Neural cell (in vitro differentiated cells): ENCODE data around the gene KRTAP10-10. TPM values are rescaled to one million over a fixed set of nuclear protein-coding genes. Genes with fewer than 3 reads are reported as not detected.
"Not testable (repeated sequence)": the region's sequence is repeated elsewhere in the genome, so short reads cannot be mapped to it uniquely, and the experiment has no call there.

Experiments used
- H2AFZ ChIP-seq: fragments of 200-600, 300-800 bp; sonication (generic), shearing (Covaris generic); 2 replicates; pipeline ENCODE4 v1.6.0; 2014; ENCODE audit warnings: low read depth, mild to moderate bottlenecking, antibody characterized with exemption, low read length, moderate library complexity
- H3F3A ChIP-seq: fragments of 200-600 bp; shearing (Covaris generic); 2 replicates; pipeline ENCODE4 v1.6.1; 2016; ENCODE audit warnings: mild to moderate bottlenecking, moderate library complexity, mixed read lengths, antibody characterized with exemption, low read length; ENCODE audit not compliant: insufficient read depth, poor library complexity, severe bottlenecking
- H3K27ac ChIP-seq: fragments of 200-600, 300-800 bp; sonication (generic), shearing (Covaris generic); 2 replicates; pipeline ENCODE4 v1.5.1; 2014; ENCODE audit warnings: mild to moderate bottlenecking, low read length, moderate library complexity
- H3K27me3 ChIP-seq: fragments of 300-800, 200-600 bp; sonication (generic), shearing (Covaris generic); 2 replicates; pipeline ENCODE4 v1.6.0; 2014; ENCODE audit warnings: mild to moderate bottlenecking, low read depth, low read length, moderate library complexity; ENCODE audit not compliant: insufficient read depth
- H3K36me3 ChIP-seq: fragments of 300-800, 200-600 bp; sonication (generic), shearing (Covaris generic); 2 replicates; pipeline ENCODE4 v1.5.1; 2014; ENCODE audit warnings: mild to moderate bottlenecking, antibody characterized with exemption, low read length, moderate library complexity; ENCODE audit not compliant: insufficient read depth
- H3K4me2 ChIP-seq: fragments of 300-800, 200-600 bp; sonication (generic), shearing (Covaris generic); 2 replicates; pipeline ENCODE4 v1.6.0; 2014; ENCODE audit warnings: mild to moderate bottlenecking, low read length
- H3K4me3 ChIP-seq: fragments of 300-800, 200-600 bp; sonication (generic), shearing (Covaris generic); 2 replicates; pipeline ENCODE4 v1.5.1; 2014; ENCODE audit warnings: mild to moderate bottlenecking, low read length, moderate library complexity
- H3K79me2 ChIP-seq: fragments of 200-600 bp; shearing (Covaris generic); replicated peaks from 2 replicates; pipeline ENCODE4 v1.6.0; 2014; ENCODE audit warnings: mild to moderate bottlenecking, low read length, moderate library complexity; ENCODE audit not compliant: insufficient read depth
- H3K9ac ChIP-seq: fragments of 300-800, 200-600 bp; sonication (generic), shearing (Covaris generic); 2 replicates; pipeline ENCODE4 v1.6.1; 2016; ENCODE audit warnings: mild to moderate bottlenecking, low read length, mixed read lengths
- H3K9me2 ChIP-seq: fragments of 200-600 bp; shearing (Covaris generic); 2 replicates; pipeline ENCODE4 v1.6.1; 2016; ENCODE audit warnings: mild to moderate bottlenecking, low read length, mixed read lengths; ENCODE audit not compliant: insufficient read depth
- H3K9me3 ChIP-seq: fragments of 200-600, 300-800 bp; sonication (generic), shearing (Covaris generic); 2 replicates; pipeline ENCODE4 v1.6.1; 2016; ENCODE audit warnings: mild to moderate bottlenecking, mixed run types, low read length, moderate library complexity, mixed read lengths
- H4K20me1 ChIP-seq: fragments of 200-600 bp; shearing (Covaris generic); 2 replicates; pipeline ENCODE4 v1.6.1; 2016; ENCODE audit warnings: mild to moderate bottlenecking, mixed run types; ENCODE audit not compliant: insufficient read depth
- CTCF ChIP-seq: fragments of 450-650 bp; IDR thresholded peaks from 2 replicates; pipeline ENCODE4 v1.5.1; 2014; ENCODE audit warnings: antibody characterized with exemption, mild to moderate bottlenecking, moderate library complexity; ENCODE audit not compliant: poor library complexity, severe bottlenecking
- EP300 ChIP-seq: fragments of 450-650 bp; conservative IDR thresholded peaks from 2 replicates; pipeline ENCODE4 v1.6.1; 2014; ENCODE audit warnings: antibody characterized with exemption, mild to moderate bottlenecking, moderate library complexity; ENCODE audit not compliant: poor library complexity, severe bottlenecking
- EZH2 ChIP-seq: fragments of 200-600, 300-800 bp; shearing (Covaris generic), sonication (generic); IDR thresholded peaks from 2 replicates; pipeline ENCODE4 v1.6.1; 2014; ENCODE audit warnings: antibody characterized with exemption, low read length, borderline replicate concordance, mild to moderate bottlenecking; ENCODE audit not compliant: insufficient read depth, poor library complexity, severe bottlenecking
- MXI1 ChIP-seq: fragments of 450-650 bp; conservative IDR thresholded peaks from 2 replicates; pipeline ENCODE4 v1.6.1; 2014; ENCODE audit warnings: antibody characterized with exemption, mild to moderate bottlenecking; ENCODE audit not compliant: poor library complexity, severe bottlenecking
- POLR2AphosphoS5 ChIP-seq: IDR thresholded peaks from 2 replicates; pipeline ENCODE4 v1.6.1; 2012
- RAD21 ChIP-seq: fragments of 450-650 bp; conservative IDR thresholded peaks from 2 replicates; pipeline ENCODE4 v1.6.1; 2014; ENCODE audit warnings: antibody characterized with exemption, mild to moderate bottlenecking, moderate library complexity
- REST ChIP-seq: IDR thresholded peaks from 2 replicates; pipeline ENCODE4 v1.6.1; 2012; ENCODE audit warnings: borderline replicate concordance
- SMC3 ChIP-seq: fragments of 450-650 bp; conservative IDR thresholded peaks from 2 replicates; pipeline ENCODE4 v1.6.1; 2014; ENCODE audit warnings: antibody characterized with exemption, mild to moderate bottlenecking, moderate library complexity; ENCODE audit not compliant: poor library complexity
- TAF1 ChIP-seq: IDR thresholded peaks from 2 replicates; pipeline ENCODE4 v1.6.1; 2012; ENCODE audit warnings: low read depth
- polyA plus RNA-seq: library from polyadenylated mRNA; depleted of rRNA; stranded (reverse); fragments of >200 nt; gene quantifications from 2 replicates; pipeline ENCODE4 v1.2.3, GENCODE V29; 2014

Gene KRTAP10-10
- polyA plus RNA-seq, 1 donor from 2014 or later = not detected

- H3K9me3 ChIP-seq = peaks cover 6% of the 10 kb centered on the region
- no peak for TF ChIP-seq EZH2
- no peak for TF ChIP-seq MXI1
- no peak for TF ChIP-seq REST
- no peak overlapping the region for H3K4me2 ChIP-seq
- H2AFZ ChIP-seq = no peak overlapping the region
- H3K4me3 ChIP-seq = no peak overlapping the region
- H3K9ac ChIP-seq = no peak overlapping the region
- no peaks in the 10 kb centered on the region for H4K20me1 ChIP-seq
- H3K79me2 ChIP-seq = no peaks in the 10 kb centered on the region
- H3K36me3 ChIP-seq = no peaks in the 10 kb centered on the region
- H3F3A ChIP-seq = no peaks in the 10 kb centered on the region
- no peaks in the 10 kb centered on the region for H3K9me2 ChIP-seq
- H3K27me3 ChIP-seq = no peaks in the 10 kb centered on the region
- no peak overlapping the region for H3K27ac ChIP-seq
Measured at GRCh38 chr21:44626262-44626661, 10.9 kb upstream of the KRTAP10-10 start.

- no peak within 1 kb of the TSS for H2AFZ ChIP-seq
- TF ChIP-seq CTCF (no peak), EZH2 (no peak), MXI1 (no peak), REST (no peak), SMC3 (no peak), POLR2AphosphoS5 (no peak), EP300 (no peak), RAD21 (no peak), TAF1 (no peak)
- H3K9me3 ChIP-seq = peaks cover 6% of the 10 kb centered on the region
- H3F3A ChIP-seq = no peaks in the 10 kb centered on the region
- no peak within 1 kb of the TSS for H3K4me2 ChIP-seq
- H3K36me3 ChIP-seq = no peaks in the 10 kb centered on the region
- no peaks in the 10 kb centered on the region for H4K20me1 ChIP-seq
- H3K9me2 ChIP-seq = no peaks in the 10 kb centered on the region
- H3K27ac ChIP-seq = no peak within 1 kb of the TSS
- no peak within 1 kb of the TSS for H3K9ac ChIP-seq
- H3K79me2 ChIP-seq = no peaks in the 10 kb centered on the region
- H3K4me3 ChIP-seq = no peak within 1 kb of the TSS
- H3K27me3 ChIP-seq = no peaks in the 10 kb centered on the region
Measured at GRCh38 chr21:44626673-44627143, 10.4 kb upstream of the KRTAP10-10 start, which contains the start of gene KRTAP10-9. Gene KRTAP10-9 (plus strand): TSS chr21:44627093. CDS start chr21:44627172, 79 bp downstream.

- H4K20me1 ChIP-seq, H3K9me3 ChIP-seq, H3K9ac ChIP-seq, H3K9me2 ChIP-seq, H3K4me2 ChIP-seq, H3K79me2 ChIP-seq, H3K4me3 ChIP-seq, H2AFZ ChIP-seq, H3F3A ChIP-seq, H3K36me3 ChIP-seq, H3K27me3 ChIP-seq, H3K27ac ChIP-seq: not testable (repeated sequence)
Measured at GRCh38 chr21:44627181-44627822, 9.9 kb upstream of the KRTAP10-10 start.

GRCh38 chr21:44627831-44628233 is 9.3 kb upstream of the KRTAP10-10 start:
- H2AFZ ChIP-seq, H3K4me2 ChIP-seq, H3K4me3 ChIP-seq, H3K79me2 ChIP-seq, H3F3A ChIP-seq, H3K27ac ChIP-seq, H4K20me1 ChIP-seq, H3K27me3 ChIP-seq, H3K9me2 ChIP-seq, H3K9ac ChIP-seq, H3K9me3 ChIP-seq, H3K36me3 ChIP-seq: not testable (repeated sequence)
